ENCODE data around the gene GTPBP3. TPM values are rescaled to one million over a fixed set of nuclear protein-coding genes. Genes with fewer than 3 reads are reported as not detected.
A peak's percentile ranks its signal among the peaks of the same experiment; 100 is the strongest.
"Not testable (repeated sequence)": the region's sequence is repeated elsewhere in the genome, so short reads cannot be mapped to it uniquely, and the experiment has no call there.

The GTPBP3 gene
- total RNA-seq, 2 donors from 2014 or later, result 6.0 to 16.8 TPM

- H3K9me3 ChIP-seq, result no peaks in the 10 kb centered on the region
Observed at GRCh38 chr19:17359905-17360800, 22.8 kb downstream of the GTPBP3 start.

DNA sequence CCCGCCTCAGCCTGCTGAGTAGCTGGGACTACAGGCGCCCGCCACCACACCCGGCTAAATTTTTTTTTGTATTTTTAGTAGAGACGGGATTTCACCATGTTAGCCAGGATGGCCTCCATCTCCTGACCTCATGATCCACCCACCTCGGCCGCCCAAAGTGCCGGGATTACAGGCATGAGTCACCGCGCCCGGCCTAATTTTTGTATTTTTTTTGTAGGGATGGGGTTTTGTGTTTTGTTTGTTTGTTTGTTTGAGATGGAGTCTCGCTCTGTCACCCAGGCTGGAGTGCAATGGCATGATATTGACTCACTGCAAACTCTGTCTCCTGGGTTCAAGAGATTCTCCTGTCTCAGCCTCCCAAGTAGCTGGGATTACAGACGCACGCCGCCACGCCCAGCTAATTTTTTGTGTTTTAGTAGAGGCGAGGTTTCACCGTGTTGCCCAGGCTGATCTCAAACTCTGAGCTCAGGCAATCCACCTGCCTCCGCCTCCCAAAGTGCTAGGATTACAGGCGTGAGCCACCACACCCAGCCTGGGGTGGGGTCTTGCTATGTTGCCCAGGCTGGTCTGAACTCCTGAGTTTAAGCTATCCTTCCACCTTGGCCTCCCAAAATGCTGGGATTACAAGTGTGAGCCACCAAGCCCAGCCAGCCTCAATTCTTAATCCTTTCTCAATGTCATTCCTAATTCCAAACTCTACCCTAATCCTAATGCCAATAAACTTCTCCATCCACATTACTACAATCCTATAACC, 26.7 kb downstream of the GTPBP3 start:
- DNase-seq (ENCODE audit: low spot score); H3K36me3 ChIP-seq; H3K4me1 ChIP-seq; H3K27ac ChIP-seq; H3K9me3 ChIP-seq; H3K4me3 ChIP-seq; H3K27me3 ChIP-seq: not testable (repeated sequence)

More at GRCh38 chr19:17359905-17360800, 22.8 kb downstream of the GTPBP3 start:
- Histone ChIP-seq H3K4me3 (no peak overlapping the region), H3K27me3 (no peaks in the 10 kb centered on the region), H3K4me1 (no peaks in the 10 kb centered on the region), H3K27ac (no peak overlapping the region), H3K36me3 (no peaks in the 10 kb centered on the region)
- DNase-seq (ENCODE audit: low spot score), result no peak
- TF ChIP-seq, protein P1, sequence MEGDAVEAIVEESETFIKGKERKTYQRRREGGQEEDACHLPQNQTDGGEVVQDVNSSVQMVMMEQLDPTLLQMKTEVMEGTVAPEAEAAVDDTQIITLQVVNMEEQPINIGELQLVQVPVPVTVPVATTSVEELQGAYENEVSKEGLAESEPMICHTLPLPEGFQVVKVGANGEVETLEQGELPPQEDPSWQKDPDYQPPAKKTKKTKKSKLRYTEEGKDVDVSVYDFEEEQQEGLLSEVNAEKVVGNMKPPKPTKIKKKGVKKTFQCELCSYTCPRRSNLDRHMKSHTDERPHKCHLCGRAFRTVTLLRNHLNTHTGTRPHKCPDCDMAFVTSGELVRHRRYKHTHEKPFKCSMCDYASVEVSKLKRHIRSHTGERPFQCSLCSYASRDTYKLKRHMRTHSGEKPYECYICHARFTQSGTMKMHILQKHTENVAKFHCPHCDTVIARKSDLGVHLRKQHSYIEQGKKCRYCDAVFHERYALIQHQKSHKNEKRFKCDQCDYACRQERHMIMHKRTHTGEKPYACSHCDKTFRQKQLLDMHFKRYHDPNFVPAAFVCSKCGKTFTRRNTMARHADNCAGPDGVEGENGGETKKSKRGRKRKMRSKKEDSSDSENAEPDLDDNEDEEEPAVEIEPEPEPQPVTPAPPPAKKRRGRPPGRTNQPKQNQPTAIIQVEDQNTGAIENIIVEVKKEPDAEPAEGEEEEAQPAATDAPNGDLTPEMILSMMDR (IDR thresholded peaks at IDR 0.05), result no peak

GRCh38 chr19:17365361-17365760, 28.0 kb downstream of the GTPBP3 start:
- no peaks in the 10 kb centered on the region for H3K4me1 ChIP-seq
- no peaks in the 10 kb centered on the region for H3K36me3 ChIP-seq
- H3K4me3 ChIP-seq, result no peak overlapping the region
- H3K27me3 ChIP-seq, result no peaks in the 10 kb centered on the region
- H3K9me3 ChIP-seq, result no peaks in the 10 kb centered on the region
- TF ChIP-seq, protein P1 (IDR thresholded peaks at IDR 0.05), result no peak
- no peak for DNase-seq (ENCODE audit: low spot score)
- H3K27ac ChIP-seq, result no peak overlapping the region

DNA sequence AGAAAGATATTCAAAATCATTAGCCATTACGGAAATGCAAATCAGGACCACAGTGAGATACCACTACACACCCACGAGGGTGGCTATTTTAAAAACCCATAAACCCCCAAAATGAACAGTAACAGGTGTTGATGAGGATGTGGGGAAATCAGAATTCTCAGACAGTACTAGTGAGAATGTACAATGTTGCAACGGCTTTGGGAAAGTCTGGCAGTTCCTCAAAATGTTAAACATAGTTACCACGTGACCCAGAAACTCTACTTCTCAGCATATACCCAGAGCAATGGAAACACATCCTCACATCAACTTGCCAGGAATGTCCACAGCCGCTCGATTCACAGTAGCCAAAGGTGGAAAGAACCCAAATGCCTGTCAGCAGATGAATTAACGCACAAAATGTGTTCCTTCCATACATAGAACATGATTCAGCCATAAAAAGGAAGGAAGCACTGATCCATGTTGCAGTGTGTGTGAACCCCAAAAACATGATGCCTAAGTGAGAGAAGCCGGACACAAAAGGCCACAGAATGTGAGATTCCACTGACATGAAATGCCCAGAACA, 32.8 kb downstream of the GTPBP3 start:
- no peak overlapping the region for H3K27ac ChIP-seq
- no peak for DNase-seq (ENCODE audit: low spot score)
- H3K4me3 ChIP-seq, result no peak overlapping the region
- no peaks in the 10 kb centered on the region for H3K9me3 ChIP-seq
- H3K36me3 ChIP-seq, result no peaks in the 10 kb centered on the region
- TF ChIP-seq, protein P1 (IDR thresholded peaks at IDR 0.05), result no peak
- H3K4me1 ChIP-seq, result no peaks in the 10 kb centered on the region
- H3K27me3 ChIP-seq, result no peaks in the 10 kb centered on the region

DNA sequence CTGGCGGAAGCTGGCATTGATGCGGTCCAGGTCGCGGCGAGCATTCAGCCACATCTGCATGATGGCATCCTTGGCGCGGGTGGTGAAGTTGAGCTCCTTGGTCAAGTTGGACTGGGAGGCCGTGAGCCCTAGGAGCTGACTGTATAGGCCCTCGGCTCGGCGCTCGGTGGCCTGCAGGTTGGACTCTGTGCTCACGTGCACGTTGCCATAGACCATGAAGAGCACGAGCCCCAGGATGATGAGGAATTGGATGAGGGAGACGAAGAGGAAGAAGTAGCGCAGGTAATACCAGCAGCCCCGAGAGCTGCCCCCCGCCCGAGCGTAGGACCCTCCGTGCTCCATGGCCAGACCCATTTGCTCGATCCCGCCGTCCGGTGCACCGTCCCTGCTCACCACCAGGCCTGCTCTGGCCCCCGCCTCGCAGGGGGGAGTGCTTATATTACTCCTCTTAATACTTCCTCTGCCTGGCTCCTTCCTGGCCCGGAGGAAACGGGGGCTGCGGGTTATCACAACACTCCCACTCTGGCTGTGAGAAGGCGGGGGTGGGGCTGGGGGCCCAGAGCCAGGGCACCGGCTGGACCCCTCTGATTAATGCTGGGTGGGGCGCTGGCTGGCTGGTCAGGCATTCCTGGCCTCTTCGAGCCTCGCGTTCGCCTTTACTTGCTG, 39.7 kb downstream of the GTPBP3 start, which contains the start of gene PLVAP:
Gene PLVAP, minus strand, starts transcription at position 408 of the 666 bp plus-strand sequence. Its CDS starts 54 bp downstream, at position 354.
- H3K9me3 ChIP-seq, result no peaks in the 10 kb centered on the region
- TF ChIP-seq, protein P1 (IDR thresholded peaks at IDR 0.05), result no peak
- no peaks in the 10 kb centered on the region for H3K27me3 ChIP-seq
- DNase-seq (ENCODE audit: low spot score), result peak; percentile 75
- no peaks in the 10 kb centered on the region for H3K36me3 ChIP-seq
- no peak within 1 kb of the TSS for H3K27ac ChIP-seq
- peaks cover 0 to 5% of the 10 kb centered on the region in 2 donors for H3K4me1 ChIP-seq
- peak within 1 kb of the TSS in 1 of 2 donors; percentile 27 for H3K4me3 ChIP-seq
